ENCODE results near the gene RTP2. TPM values are rescaled to one million over a fixed set of nuclear protein-coding genes. Genes with fewer than 3 reads are reported as not detected.

RTP2 gene
- total RNA-seq, 4 donors from 2014 or later = not detected

GRCh38 chr3:187700249-187700648 lies 2.1 kb downstream of the RTP2 start:
- H3K27ac ChIP-seq = no peak overlapping the region
- ATAC-seq = no peak
- no peak for TF ChIP-seq POLR2AphosphoS5 (IDR thresholded peaks at IDR 0.05)
- H3K36me3 ChIP-seq = no peaks in the 10 kb centered on the region
- 88 to 90% methylated on average over 1 to 2 of the region's 2 CpGs for WGBS, 2 donors (ENCODE audit: low coverage in 1 of 2)
- no peaks in the 10 kb centered on the region for H3K4me1 ChIP-seq
- no peaks in the 10 kb centered on the region for H3K27me3 ChIP-seq
- no peaks in the 10 kb centered on the region for H3K9me3 ChIP-seq
- no peak overlapping the region for H3K4me3 ChIP-seq

GRCh38 chr3:187698499-187699399 lies 3.6 kb downstream of the RTP2 start:
- Histone ChIP-seq H3K4me1 (no peaks in the 10 kb centered on the region), H3K27me3 (no peaks in the 10 kb centered on the region), H3K27ac (no peak overlapping the region), H3K4me3 (no peak overlapping the region), H3K36me3 (no peaks in the 10 kb centered on the region), H3K9me3 (no peaks in the 10 kb centered on the region)
- TF ChIP-seq CTCF (IDR thresholded peaks at IDR 0.05) (no peak), EP300 (IDR thresholded peaks at IDR 0.05) (no peak)
- ATAC-seq = no peak
- WGBS, 2 donors (ENCODE audit: low coverage in 1 of 2) = 87 to 88% methylated on average over 3 to 4 of the region's 42 CpGs

- 0 to 50% methylated on average over 1 to 2 of the region's 4 CpGs for WGBS, 2 donors (ENCODE audit: low coverage in 1 of 2)
- TF ChIP-seq CTCF (IDR thresholded peaks at IDR 0.05) (no peak), POLR2AphosphoS5 (IDR thresholded peaks at IDR 0.05) (no peak), POLR2A (IDR thresholded peaks at IDR 0.05) (no peak), EP300 (IDR thresholded peaks at IDR 0.05) (no peak)
- H3K27ac ChIP-seq = no peak overlapping the region
- ATAC-seq = no peak
- no peaks in the 10 kb centered on the region for H3K4me1 ChIP-seq
- H3K36me3 ChIP-seq = no peaks in the 10 kb centered on the region
- no peak overlapping the region for H3K4me3 ChIP-seq
- no peaks in the 10 kb centered on the region for H3K9me3 ChIP-seq
- H3K27me3 ChIP-seq = no peaks in the 10 kb centered on the region
Measured at GRCh38 chr3:187696021-187696420, 6.3 kb downstream of the RTP2 start.

- ATAC-seq = no peak
- H3K4me1 ChIP-seq = no peaks in the 10 kb centered on the region
Measured at GRCh38 chr3:187695449-187695848, 6.9 kb downstream of the RTP2 start.

GRCh38 chr3:187694801-187695200 lies 7.6 kb downstream of the RTP2 start:
- TF ChIP-seq POLR2AphosphoS5 (IDR thresholded peaks at IDR 0.05) (no peak), EP300 (IDR thresholded peaks at IDR 0.05) (no peak), CTCF (IDR thresholded peaks at IDR 0.05) (no peak), POLR2A (IDR thresholded peaks at IDR 0.05) (no peak)

More at GRCh38 chr3:187695449-187695848, 6.9 kb downstream of the RTP2 start:
- Histone ChIP-seq H3K36me3 (no peaks in the 10 kb centered on the region), H3K4me3 (no peak overlapping the region), H3K9me3 (no peaks in the 10 kb centered on the region), H3K27me3 (no peaks in the 10 kb centered on the region), H3K27ac (no peak overlapping the region)
- WGBS, 2 donors (ENCODE audit: low coverage in 1 of 2) = 41% methylated on average over 4 of the region's 4 CpGs; no CpG with 5 or more reads in 1 of the 2 donors
- TF ChIP-seq CTCF (IDR thresholded peaks at IDR 0.05) (no peak), POLR2A (IDR thresholded peaks at IDR 0.05) (no peak), POLR2AphosphoS5 (IDR thresholded peaks at IDR 0.05) (no peak), EP300 (IDR thresholded peaks at IDR 0.05) (no peak)

More at GRCh38 chr3:187694801-187695200, 7.6 kb downstream of the RTP2 start:
- H3K9me3 ChIP-seq = no peaks in the 10 kb centered on the region
- WGBS, 2 donors (ENCODE audit: low coverage in 1 of 2) = 38 to 100% methylated on average over 3 of the region's 3 CpGs
- no peaks in the 10 kb centered on the region for H3K36me3 ChIP-seq
- H3K27me3 ChIP-seq = no peaks in the 10 kb centered on the region
- H3K4me3 ChIP-seq = no peak overlapping the region
- ATAC-seq = no peak
- H3K27ac ChIP-seq = no peak overlapping the region
- H3K4me1 ChIP-seq = no peaks in the 10 kb centered on the region

Measured in gastroesophageal sphincter (tissue), 4 donors.